Testis (tissue), 2 donors: ENCODE results near the gene PTGS1.

ENCODE experiments used
- POLR2A ChIP-seq: fragments of 450-650 bp; IDR thresholded peaks from one replicate; pipeline ENCODE4 v1.6.1; 2017; ENCODE audit warnings: antibody characterized with exemption, mild to moderate bottlenecking, moderate library complexity
- TF ChIP-seq, protein P1 (sequence below), 3 experiments: fragments of 450-650 bp in 2 of 3; fragments of 200-600 bp in 1 of 3; sonication (generic) in 1 of 3; IDR thresholded peaks; one replicate each; pipeline ENCODE4 v1.5.1; 2016 to 2019; ENCODE audit warnings: antibody characterized with exemption in 3 of 3, mild to moderate bottlenecking in 2 of 3, moderate library complexity in 1 of 3

DNA sequence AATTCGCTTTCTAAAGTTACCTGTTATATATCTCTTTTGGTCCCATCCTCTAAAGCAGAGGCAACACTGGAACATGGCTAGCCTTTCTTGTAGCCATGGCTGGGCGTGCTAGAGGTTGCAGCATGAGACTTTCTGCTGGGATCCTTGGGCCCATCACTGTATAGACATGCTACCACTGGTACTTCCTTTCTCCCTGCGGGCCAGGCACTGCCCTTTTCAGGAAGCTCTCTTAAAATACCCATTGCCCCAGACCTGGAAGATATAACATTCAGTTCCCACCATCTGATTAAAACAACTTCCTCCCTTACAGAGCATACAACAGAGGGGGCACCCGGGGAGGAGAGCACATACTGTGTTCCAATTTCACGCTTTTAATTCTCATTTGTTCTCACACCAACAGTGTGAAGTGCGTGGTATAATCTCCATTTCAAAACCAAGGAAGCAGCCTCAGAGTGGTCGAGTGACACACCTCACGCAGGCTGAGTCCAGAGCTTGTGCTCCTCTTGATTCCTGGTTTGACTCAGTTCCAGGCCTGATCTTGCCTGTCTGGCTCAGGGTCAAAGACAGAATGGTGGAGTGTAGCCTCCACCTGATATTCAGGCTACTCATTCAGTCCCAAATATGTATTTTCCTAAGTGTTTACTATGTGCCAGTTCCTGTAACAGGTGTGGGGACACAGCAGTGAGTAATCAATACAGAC lies 22.6 kb downstream of the PTGS1 start:
- TF ChIP-seq, protein P1, sequence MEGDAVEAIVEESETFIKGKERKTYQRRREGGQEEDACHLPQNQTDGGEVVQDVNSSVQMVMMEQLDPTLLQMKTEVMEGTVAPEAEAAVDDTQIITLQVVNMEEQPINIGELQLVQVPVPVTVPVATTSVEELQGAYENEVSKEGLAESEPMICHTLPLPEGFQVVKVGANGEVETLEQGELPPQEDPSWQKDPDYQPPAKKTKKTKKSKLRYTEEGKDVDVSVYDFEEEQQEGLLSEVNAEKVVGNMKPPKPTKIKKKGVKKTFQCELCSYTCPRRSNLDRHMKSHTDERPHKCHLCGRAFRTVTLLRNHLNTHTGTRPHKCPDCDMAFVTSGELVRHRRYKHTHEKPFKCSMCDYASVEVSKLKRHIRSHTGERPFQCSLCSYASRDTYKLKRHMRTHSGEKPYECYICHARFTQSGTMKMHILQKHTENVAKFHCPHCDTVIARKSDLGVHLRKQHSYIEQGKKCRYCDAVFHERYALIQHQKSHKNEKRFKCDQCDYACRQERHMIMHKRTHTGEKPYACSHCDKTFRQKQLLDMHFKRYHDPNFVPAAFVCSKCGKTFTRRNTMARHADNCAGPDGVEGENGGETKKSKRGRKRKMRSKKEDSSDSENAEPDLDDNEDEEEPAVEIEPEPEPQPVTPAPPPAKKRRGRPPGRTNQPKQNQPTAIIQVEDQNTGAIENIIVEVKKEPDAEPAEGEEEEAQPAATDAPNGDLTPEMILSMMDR (IDR thresholded peaks at IDR 0.05), result no peak
- no peak for TF ChIP-seq POLR2A
